Right renal cortex interstitium (tissue), 3 donors: ENCODE measurements around the gene PIP4K2A. TPM values are rescaled to one million over a fixed set of nuclear protein-coding genes. Genes with fewer than 3 reads are reported as not detected.

ENCODE experiments used
- DNase-seq, 3 donors: peaks; one replicate each; pipeline ENCODE4 v3.0.0-alpha.2; 2013; ENCODE audit warnings: low read depth in 3 of 3, low spot score in 2 of 3
- polyA plus RNA-seq, 3 donors: library from polyadenylated mRNA; unstranded; fragments of 120-200 nt; gene quantifications; one replicate each; pipeline ENCODE4 v1.2.1, GENCODE V29; 2013; ENCODE audit not compliant: insufficient read length in 3 of 3

PIP4K2A gene
- polyA plus RNA-seq, 3 donors = 25.9 to 28.9 (median 28.6) TPM

- DNase-seq = no peak
Observed at GRCh38 chr10:22495396-22495795, 219.0 kb downstream of the PIP4K2A start.

DNA sequence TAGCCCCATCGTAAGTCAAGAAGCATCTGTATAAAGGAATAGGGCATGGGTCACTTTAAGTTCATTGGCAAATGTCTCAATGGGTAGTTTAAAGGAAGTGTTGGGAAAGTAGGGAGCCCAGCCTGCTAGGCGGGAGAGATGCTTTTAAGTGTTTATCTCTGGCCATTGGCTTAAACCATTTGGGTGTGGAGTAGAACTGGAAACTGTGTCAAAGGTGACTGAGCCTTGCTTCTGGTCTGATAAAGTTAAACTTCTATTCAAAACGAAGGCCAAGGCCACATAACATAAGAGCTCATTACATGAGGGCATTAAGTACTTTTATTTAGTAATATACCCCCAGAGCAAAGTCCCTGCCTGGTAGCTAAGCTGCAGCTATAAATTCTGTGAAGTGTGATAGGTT lies 220.4 kb downstream of the PIP4K2A start:
- no peak for DNase-seq

DNA sequence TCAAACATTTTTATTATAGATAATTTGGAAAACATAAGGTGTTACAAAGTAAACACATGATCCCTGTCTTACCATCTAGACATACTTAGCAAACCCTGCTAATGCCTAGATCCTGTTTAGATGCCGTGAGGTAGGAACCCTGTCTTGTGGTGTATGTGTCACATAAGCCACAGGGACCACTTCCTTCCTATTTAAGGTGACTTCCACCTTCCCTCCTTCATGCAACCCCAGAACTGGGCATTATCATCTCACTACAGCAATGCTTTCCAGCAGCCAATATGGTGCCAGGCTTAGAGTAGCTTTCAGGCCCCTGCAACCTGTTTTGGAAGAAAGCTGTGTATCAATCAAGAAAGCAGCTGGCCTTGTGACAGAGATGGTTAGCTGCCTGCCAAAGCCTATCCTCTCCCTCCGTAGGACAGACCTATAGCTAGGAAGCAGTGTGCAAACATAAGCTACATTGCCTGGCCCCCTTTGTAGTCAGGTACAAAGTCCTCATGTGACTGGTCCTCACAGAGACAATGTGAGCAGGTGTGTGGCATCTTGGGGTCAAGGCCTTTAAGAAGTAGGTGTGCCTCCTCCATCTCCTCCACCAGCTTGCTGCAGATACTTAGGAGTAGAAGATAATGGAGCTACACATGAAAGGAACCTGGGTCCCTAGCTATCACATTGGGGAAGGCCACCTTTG lies 222.3 kb downstream of the PIP4K2A start:
- no peak for DNase-seq

DNA sequence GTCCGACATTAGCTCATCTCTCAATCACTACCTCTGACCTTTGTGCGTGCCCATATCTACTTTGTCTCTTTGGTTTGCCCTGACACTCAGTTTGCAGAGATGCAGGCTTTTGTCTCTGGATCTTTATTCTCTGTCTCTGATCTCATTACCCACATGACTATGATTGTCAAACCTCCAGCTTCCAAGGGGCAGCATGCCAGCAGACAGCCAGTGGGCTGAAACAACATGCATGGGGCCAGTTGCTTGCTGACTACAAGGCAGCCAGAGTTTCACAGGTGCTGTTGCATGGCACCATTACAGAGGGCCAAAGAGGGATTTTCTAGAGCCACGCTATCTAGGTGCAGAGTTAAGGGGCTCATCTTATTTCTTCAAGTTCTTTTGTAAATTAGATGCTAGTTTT lies 222.9 kb downstream of the PIP4K2A start:
- no peak for DNase-seq

DNA sequence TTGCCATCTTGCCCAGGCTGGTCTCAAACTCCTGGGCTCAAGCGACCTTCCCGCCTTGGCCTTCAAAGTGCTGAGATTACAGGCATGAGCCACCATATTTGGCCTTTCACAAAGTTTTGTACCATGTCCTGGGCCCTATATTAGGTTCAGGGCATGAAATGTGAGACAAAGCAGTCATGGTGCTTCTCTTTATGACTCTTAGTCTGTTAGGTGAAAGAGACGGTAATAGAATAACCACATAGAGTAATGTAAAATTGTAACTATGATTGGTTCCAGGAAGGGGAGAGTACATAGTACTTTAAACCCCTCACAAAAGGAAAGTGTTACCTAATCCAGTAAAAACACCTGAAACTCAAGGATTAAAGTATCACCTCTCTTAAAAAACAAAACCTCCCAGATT lies 224.4 kb downstream of the PIP4K2A start:
- DNase-seq = no peak

- no peak for DNase-seq
Observed at GRCh38 chr10:22489467-22489866, 224.9 kb downstream of the PIP4K2A start.

GRCh38 chr10:22486431-22486830 lies 227.9 kb downstream of the PIP4K2A start:
- DNase-seq = no peak

Other genes starting within 250 kb of the PIP4K2A start
- 10 to 100 TPM; 13.2 to 14.3 (median 13.9) TPM for gene ARMC3, start 213.5 kb upstream of the PIP4K2A start, polyA plus RNA-seq